Esophagus (tissue), 2 donors: ENCODE data around the gene NFE2L3. TPM values are rescaled to one million over a fixed set of nuclear protein-coding genes. Genes with fewer than 3 reads are reported as not detected.
"Not testable (repeated sequence)": the region's sequence is repeated elsewhere in the genome, so short reads cannot be mapped to it uniquely, and the experiment has no call there.

Source experiments
- H3K27ac ChIP-seq, 2 donors: one replicate each; pipeline ENCODE4 v1.5.1; 2013; ENCODE audit warnings: low read depth in 2 of 2, mild to moderate bottlenecking in 2 of 2, inconsistent platforms in 1 of 2, low read length in 1 of 2, moderate library complexity in 1 of 2
- H3K27me3 ChIP-seq, 2 donors: one replicate each; pipeline ENCODE4 v1.6.1; 2013; ENCODE audit warnings: low read length in 2 of 2, control low read depth in 1 of 2, mild to moderate bottlenecking in 1 of 2; ENCODE audit not compliant: insufficient read depth in 2 of 2, control insufficient read depth in 1 of 2
- H3K36me3 ChIP-seq, 2 donors: one replicate each; pipeline ENCODE4 v1.6.1; 2013; ENCODE audit warnings: low read length in 1 of 2; ENCODE audit not compliant: control insufficient read depth in 2 of 2, insufficient read depth in 2 of 2
- H3K4me1 ChIP-seq, 2 donors: one replicate each; pipeline ENCODE4 v1.6.1; 2013; ENCODE audit warnings: low read length in 1 of 2; ENCODE audit not compliant: control insufficient read depth in 2 of 2, insufficient read depth in 2 of 2
- H3K4me3 ChIP-seq, 2 donors: one replicate each; pipeline ENCODE4 v1.5.1; 2013; ENCODE audit warnings: low read length in 2 of 2, mild to moderate bottlenecking in 2 of 2, low read depth in 1 of 2, moderate library complexity in 1 of 2
- H3K9me3 ChIP-seq, 2 donors: one replicate each; pipeline ENCODE4 v1.6.1; 2013; ENCODE audit warnings: mild to moderate bottlenecking in 2 of 2, low read depth in 1 of 2, low read length in 1 of 2, moderate library complexity in 1 of 2; ENCODE audit not compliant: control insufficient read depth in 2 of 2, insufficient read depth in 1 of 2
- WGBS, 2 donors: extraction: QIAGEN DNeasy Blood & Tissue Kit; methylation state at CpG; one replicate each; pipeline ENCODE4 v1.1.7; 2013; 5-methylcytosine and 5-hydroxymethylcytosine counted together
- polyA plus RNA-seq, 2 donors: library from polyadenylated mRNA; stranded (reverse); fragments of 200-250 nt; gene quantifications; one replicate each; pipeline ENCODE4 v1.2.3, GENCODE V29; 2013
- donor health status: healthy with polysubstance abuse.
- donor health status: Bipolar disorder and iron deficiency.

NFE2L3 gene
- polyA plus RNA-seq, 2 donors, result 2.3 to 2.9 TPM

DNA sequence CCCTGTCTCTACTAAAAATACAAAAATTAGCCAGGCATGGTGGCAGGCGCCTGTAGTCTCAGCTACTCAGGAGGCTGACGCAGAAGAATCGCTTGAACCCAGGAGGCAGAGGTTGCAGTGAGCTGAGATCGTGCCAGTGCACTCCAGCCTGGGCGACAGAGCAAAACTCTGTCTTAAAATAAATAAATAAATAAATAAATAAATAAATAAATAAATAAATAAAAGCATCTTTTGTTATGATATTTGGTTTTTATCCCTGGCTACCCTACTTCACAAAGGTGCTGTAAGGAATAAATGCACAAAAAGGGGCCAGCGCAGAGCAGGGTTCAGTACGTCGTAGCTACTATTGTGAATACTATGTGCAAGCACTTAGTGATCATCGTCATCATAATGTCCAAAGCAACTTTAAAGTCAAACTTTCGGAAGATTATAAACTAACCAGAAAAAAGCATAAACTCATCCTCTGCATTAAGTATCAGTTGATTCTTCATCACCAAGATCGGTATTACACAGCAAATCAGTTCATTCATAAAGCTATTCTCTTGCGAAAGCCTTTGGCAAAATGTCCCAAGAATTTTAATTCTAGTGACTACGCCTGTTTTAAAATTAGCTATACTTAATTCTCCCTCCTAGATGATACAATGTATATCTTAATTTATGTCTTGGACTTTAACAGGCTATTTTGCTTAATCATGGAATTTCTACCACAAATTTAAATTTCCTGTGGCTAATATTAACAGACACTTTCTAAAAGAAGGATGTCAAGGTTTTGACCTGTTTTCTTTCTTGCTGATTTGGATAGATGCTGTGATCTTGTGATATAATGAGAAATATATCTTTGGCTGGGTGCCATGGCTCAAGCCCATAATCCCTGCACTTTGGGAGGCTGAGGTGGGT is 7.6 kb upstream of the NFE2L3 start:
- Histone ChIP-seq H3K27ac (no peak overlapping the region), H3K4me1 (no peaks in the 10 kb centered on the region), H3K4me3 (no peak overlapping the region), H3K9me3 (no peaks in the 10 kb centered on the region), H3K27me3 (no peaks in the 10 kb centered on the region), H3K36me3 (no peaks in the 10 kb centered on the region)
- 84 to 88% methylated on average over 13 of the region's 13 CpGs for WGBS, 2 donors

- Histone ChIP-seq H3K9me3 (no peaks in the 10 kb centered on the region), H3K36me3 (no peaks in the 10 kb centered on the region), H3K27ac (no peak overlapping the region), H3K4me1 (no peaks in the 10 kb centered on the region), H3K4me3 (no peak overlapping the region), H3K27me3 (no peaks in the 10 kb centered on the region)
- WGBS, 2 donors, result 91 to 94% methylated on average over 4 of the region's 4 CpGs
Measured at GRCh38 chr7:26145238-26145637, 6.8 kb upstream of the NFE2L3 start.

DNA sequence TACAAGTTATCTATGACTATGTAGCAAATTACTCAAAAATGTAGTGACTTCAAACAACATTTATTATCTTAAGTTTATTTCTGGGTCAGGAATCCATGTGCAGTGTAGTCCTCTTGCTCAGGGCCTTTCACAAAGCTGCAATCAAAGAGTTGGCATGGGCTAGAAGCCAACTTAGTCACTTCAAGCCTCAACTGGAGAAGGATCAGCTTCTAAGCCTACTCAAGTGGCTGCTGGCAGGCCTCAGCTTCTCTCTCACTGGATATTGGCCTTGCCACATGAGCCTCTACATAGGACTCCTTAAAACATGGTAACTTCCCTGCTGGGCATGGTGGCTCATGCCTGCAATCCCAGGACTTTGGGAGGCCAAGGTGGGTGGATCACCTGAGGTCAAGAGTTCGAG is 5.0 kb upstream of the NFE2L3 start:
- Histone ChIP-seq H3K4me3 (no peak overlapping the region), H3K4me1 (no peaks in the 10 kb centered on the region), H3K27ac (peak overlapping the region in 1 of 2 donors; percentile 9), H3K27me3 (no peaks in the 10 kb centered on the region), H3K36me3 (no peaks in the 10 kb centered on the region), H3K9me3 (no peaks in the 10 kb centered on the region)
- 62 to 70% methylated on average over 1 of the region's 1 CpG for WGBS, 2 donors

GRCh38 chr7:26147646-26148306 is 4.2 kb upstream of the NFE2L3 start:
- WGBS, 2 donors, result 92 to 96% methylated on average over 34 to 43 of the region's 43 CpGs
- not testable (repeated sequence) for H3K9me3 ChIP-seq, H3K4me3 ChIP-seq, H3K4me1 ChIP-seq, H3K27me3 ChIP-seq, H3K27ac ChIP-seq, H3K36me3 ChIP-seq

- H3K36me3 ChIP-seq, H3K4me1 ChIP-seq, H3K27me3 ChIP-seq, H3K9me3 ChIP-seq, H3K27ac ChIP-seq, H3K4me3 ChIP-seq: not testable (repeated sequence)
- 94 to 96% methylated on average over 24 to 29 of the region's 29 CpGs for WGBS, 2 donors
Measured at GRCh38 chr7:26148307-26148700, 3.7 kb upstream of the NFE2L3 start.

GRCh38 chr7:26149391-26149977 is 2.5 kb upstream of the NFE2L3 start:
- Histone ChIP-seq H3K27ac (no peak overlapping the region), H3K4me1 (peaks cover 4 to 12% of the 10 kb centered on the region in 2 donors), H3K9me3 (no peaks in the 10 kb centered on the region), H3K27me3 (no peaks in the 10 kb centered on the region), H3K4me3 (no peak overlapping the region), H3K36me3 (no peaks in the 10 kb centered on the region)
- 100% methylated on average over 1 of the region's 1 CpG for WGBS, 2 donors

GRCh38 chr7:26151096-26151495 is 902 bp upstream of the NFE2L3 start:
- 59 to 63% methylated on average over 5 of the region's 5 CpGs for WGBS, 2 donors
- Histone ChIP-seq H3K4me1 (peaks cover 4 to 19% of the 10 kb centered on the region in 2 donors), H3K9me3 (no peaks in the 10 kb centered on the region), H3K27ac (no peak overlapping the region), H3K4me3 (no peak overlapping the region), H3K36me3 (no peaks in the 10 kb centered on the region), H3K27me3 (no peaks in the 10 kb centered on the region)

DNA sequence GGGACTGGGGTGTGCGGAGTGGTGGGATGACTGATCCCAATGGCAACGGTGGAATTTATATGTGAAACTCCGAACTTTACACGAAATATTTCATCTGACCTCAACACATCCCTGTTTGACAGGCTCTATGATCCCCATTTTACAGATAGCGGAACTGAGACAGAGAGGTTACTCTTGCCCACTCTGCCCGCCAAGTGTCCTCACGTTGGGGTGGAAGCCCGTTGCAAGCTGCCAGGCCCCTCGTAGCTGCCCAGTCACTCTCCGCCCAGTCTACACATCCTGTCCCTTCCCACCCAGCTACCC is 397 bp upstream of the NFE2L3 start:
- WGBS, 2 donors, result 66 to 69% methylated on average over 10 of the region's 10 CpGs
- H3K27me3 ChIP-seq, result no peaks in the 10 kb centered on the region
- H3K27ac ChIP-seq, result no peak overlapping the region
- peak overlapping the region; percentile 29 to 69 for H3K4me3 ChIP-seq
- H3K9me3 ChIP-seq, result no peaks in the 10 kb centered on the region
- no peaks in the 10 kb centered on the region for H3K36me3 ChIP-seq
- H3K4me1 ChIP-seq, result peaks cover 4 to 19% of the 10 kb centered on the region in 2 donors

DNA sequence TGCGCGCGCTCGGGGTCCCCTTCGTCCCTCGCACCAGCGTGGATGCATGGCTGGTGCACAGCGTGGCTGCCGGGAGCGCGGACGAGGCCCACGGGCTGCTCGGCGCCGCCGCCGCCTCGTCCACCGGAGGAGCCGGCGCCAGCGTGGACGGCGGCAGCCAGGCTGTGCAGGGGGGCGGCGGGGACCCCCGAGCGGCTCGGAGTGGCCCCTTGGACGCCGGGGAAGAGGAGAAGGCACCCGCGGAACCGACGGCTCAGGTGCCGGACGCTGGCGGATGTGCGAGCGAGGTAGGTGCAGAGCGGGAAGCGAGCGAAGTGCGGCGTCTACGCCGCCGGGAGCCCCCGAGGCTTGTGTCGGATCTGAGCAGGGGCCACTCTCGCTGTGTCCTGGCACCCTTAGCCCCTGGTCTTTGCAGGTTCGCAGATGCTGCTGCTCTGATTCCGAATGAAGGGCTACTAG is 813 bp downstream of the NFE2L3 start:
- Histone ChIP-seq H3K4me3 (peak overlapping the region; percentile 57 to 69), H3K4me1 (peaks cover 4 to 19% of the 10 kb centered on the region in 2 donors)
- H3K9me3 ChIP-seq, H3K36me3 ChIP-seq, H3K27ac ChIP-seq, H3K27me3 ChIP-seq: not testable (repeated sequence)
- 7 to 14% methylated on average over 30 to 54 of the region's 54 CpGs for WGBS, 2 donors
